B cell (primary cell): ENCODE measurements around the gene RWDD2A. TPM values are rescaled to one million over a fixed set of nuclear protein-coding genes. Genes with fewer than 3 reads are reported as not detected.

Experiments used
- ATAC-seq: fragments of 200-7000 bp; cut with Tn5 transposase; one replicate; pipeline ENCODE4 v1.10.0; 2021; ENCODE audit warnings: low read depth, mild to moderate bottlenecking, moderate number of reproducible peaks, moderate library complexity
- CTCF ChIA-PET: fragments of 350-600 bp; sonication (Branson Sonifier 250); formaldehyde crosslinking; loops from one replicate; lab custom pipeline; 2021; ENCODE audit warnings: antibody characterized with exemption, inconsistent platforms; lab: Charles Lee
- POLR2A ChIA-PET: fragments of 350-600 bp; sonication (Branson Sonifier 250); formaldehyde crosslinking; loops from one replicate; lab custom pipeline; 2021; ENCODE audit warnings: antibody characterized with exemption; lab: Charles Lee
- DNase-seq: peaks from one replicate; pipeline ENCODE4 v3.0.0; 2013
- H2AFZ ChIP-seq: 2 replicates; pipeline ENCODE4 v1.6.1; 2012; ENCODE audit warnings: mild to moderate bottlenecking, low read depth, low read length; ENCODE audit not compliant: insufficient read depth, poor library complexity, severe bottlenecking
- H3K27ac ChIP-seq, 2 donors: 1 replicate in 1 of 2; 2 replicates in 1 of 2; pipeline ENCODE4 v1.5.1; 2012 to 2013; ENCODE audit warnings: low read length in 2 of 2, mild to moderate bottlenecking in 2 of 2, moderate library complexity in 1 of 2
- H3K27me3 ChIP-seq, 4 experiments: fragments of 200-600 bp in 1 of 4; sonication (generic) in 1 of 4; replicated peaks in 1 of 4; 1 replicate in 2 of 4; 2 replicates in 2 of 4; pipeline versions ENCODE4 v1.6.1 to v1.7.0; 2013 to 2016; ENCODE audit warnings: low read length in 3 of 4, mild to moderate bottlenecking in 2 of 4, mixed read lengths in 1 of 4, moderate library complexity in 1 of 4; ENCODE audit not compliant: insufficient read depth in 4 of 4, control insufficient read depth in 3 of 4; ENCODE audit errors: control extremely low read depth in 1 of 4
- H3K36me3 ChIP-seq, 2 experiments: replicated peaks in 1 of 2; 1 replicate in 1 of 2; 2 replicates in 1 of 2; pipeline versions ENCODE4 v1.6.1 to v1.7.1; 2013; ENCODE audit warnings: low read length in 1 of 2; ENCODE audit not compliant: insufficient read depth in 2 of 2, control insufficient read depth in 1 of 2; ENCODE audit errors: control extremely low read depth in 1 of 2, extremely low read depth in 1 of 2
- H3K4me1 ChIP-seq, 2 donors: fragments of 200-600 bp in 1 of 2; sonication (generic) in 1 of 2; 1 replicate in 1 of 2; 2 replicates in 1 of 2; pipeline versions ENCODE4 v1.5.1 to v1.6.1; 2013 to 2017; ENCODE audit warnings: low read length in 2 of 2; ENCODE audit not compliant: control insufficient read depth in 2 of 2, insufficient read depth in 2 of 2
- H3K4me2 ChIP-seq: replicated peaks from 2 replicates; pipeline ENCODE3; 2012; ENCODE audit warnings: mild to moderate bottlenecking, low read depth, low read length; ENCODE audit not compliant: poor library complexity, severe bottlenecking
- H3K4me3 ChIP-seq, 5 experiments: fragments of 200-600 bp in 1 of 5; sonication (generic) in 1 of 5; 1 replicate in 3 of 5; 2 replicates in 2 of 5; pipeline versions ENCODE4 v1.5.1 to v1.7.0; 2011 to 2016; ENCODE audit warnings: low read length in 4 of 5, mild to moderate bottlenecking in 4 of 5, low read depth in 2 of 5, control low read depth in 1 of 5, moderate library complexity in 1 of 5; ENCODE audit not compliant: insufficient read depth in 1 of 5; ENCODE audit errors: control extremely low read depth in 1 of 5, extremely low read depth in 1 of 5
- H3K79me2 ChIP-seq: fragments of 200-600 bp; sonication (generic); one replicate; pipeline ENCODE4 v1.6.0; 2016; ENCODE audit warnings: low read length; ENCODE audit not compliant: control insufficient read depth, insufficient read depth
- H3K9ac ChIP-seq: fragments of 200-600 bp; sonication (generic); 2 replicates; pipeline ENCODE4 v1.6.1; 2017; ENCODE audit warnings: mild to moderate bottlenecking, low read length, moderate library complexity
- H3K9me3 ChIP-seq, 3 donors: one replicate each; pipeline versions ENCODE4 v1.6.1 to v1.7.1; 2013; ENCODE audit warnings: low read length in 2 of 3; ENCODE audit not compliant: control insufficient read depth in 2 of 3, insufficient read depth in 1 of 3; ENCODE audit errors: control extremely low read depth in 1 of 3
- H4K20me1 ChIP-seq: 2 replicates; pipeline ENCODE4 v1.6.0; 2012; ENCODE audit warnings: mild to moderate bottlenecking, low read length; ENCODE audit not compliant: insufficient read depth, control insufficient read depth, poor library complexity, severe bottlenecking
- H3K27ac Mint-ChIP-seq: one replicate; pipeline ENCODE4 v1.8.0; 2021; ENCODE audit warnings: mixed read lengths
- H3K27me3 Mint-ChIP-seq: one replicate; pipeline ENCODE4 v1.8.0; 2021; ENCODE audit warnings: mixed read lengths
- H3K4me1 Mint-ChIP-seq: one replicate; pipeline ENCODE4 v1.8.0; 2021; ENCODE audit warnings: mixed read lengths
- H3K4me3 Mint-ChIP-seq: one replicate; pipeline ENCODE4 v1.8.0; 2021; ENCODE audit warnings: mixed read lengths
- H3K9me3 Mint-ChIP-seq: one replicate; pipeline ENCODE4 v1.8.0; 2022; ENCODE audit warnings: mixed read lengths; ENCODE audit not compliant: insufficient read depth
- EZH2 ChIP-seq: IDR thresholded peaks from 2 replicates; pipeline ENCODE4 v1.6.1; 2012; ENCODE audit warnings: borderline replicate concordance, low read depth, mild to moderate bottlenecking, moderate library complexity, low read length; ENCODE audit not compliant: insufficient read depth, poor library complexity, severe bottlenecking
- WGBS: methylation state at CpG from one replicate; pipeline ENCODE4 v1.1.5; 2013; ENCODE audit warnings: missing lambda C conversion rate; ENCODE audit not compliant: insufficient coverage; 5-methylcytosine and 5-hydroxymethylcytosine counted together
- intact Hi-C: fragments of 100-400 bp; cut with micrococcal nuclease; formaldehyde crosslinking; loops from one replicate; pipeline ENCODE4 v1.10.0; 2022
- polyA plus RNA-seq: library from polyadenylated mRNA; depleted of rRNA; stranded (reverse); fragments of >200 nt; gene quantifications from 2 replicates; pipeline ENCODE4 v1.2.3, GENCODE V29; 2012
- total RNA-seq, 2 donors: library from RNA; stranded (reverse); fragments of 120-200 nt in 1 of 2; gene quantifications; 1 replicate in 1 of 2; 2 replicates in 1 of 2; pipeline versions ENCODE4 v1.2.3 to v1.2.4, GENCODE V29; 2013 to 2022
- TF ChIP-seq, protein P1 (sequence below): fragments of 200-600 bp; IDR thresholded peaks from one replicate; pipeline ENCODE4 v1.8.0; 2022; ENCODE audit warnings: antibody characterized with exemption, mild to moderate bottlenecking

RWDD2A gene
- total and polyA plus RNA-seq, 2 donors (not counting 1 experiment from before 2014, with no cell fraction given): 1.5 to 2.9 TPM

DNA sequence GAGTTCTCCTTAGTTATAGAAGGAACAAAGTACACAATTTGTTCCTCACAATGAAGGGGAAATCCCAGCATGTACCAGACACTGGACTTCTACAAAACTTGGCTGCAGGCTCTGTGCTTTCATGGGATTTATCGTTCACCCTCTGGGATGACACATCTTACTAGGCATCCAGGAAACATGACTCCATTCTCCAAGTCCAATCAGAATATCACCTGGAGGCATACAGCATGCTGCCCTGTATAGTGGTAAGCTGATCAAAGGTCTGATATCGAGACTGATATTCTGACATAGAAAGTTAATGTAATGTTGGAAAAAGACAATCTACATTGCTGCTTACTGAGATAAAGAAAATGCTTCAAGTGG is 6.7 kb downstream of the RWDD2A start:
- ATAC-seq (no peak), DNase-seq (no peak)
- Mint-ChIP-seq H3K4me3 (no peak overlapping the region), H3K27ac (no peak overlapping the region), H3K9me3 (no peaks in the 10 kb centered on the region), H3K4me1 (peaks cover 24% of the 10 kb centered on the region), H3K27me3 (no peaks in the 10 kb centered on the region)
- WGBS: no CpG with 5 or more reads among the region's 2 CpGs
- Histone ChIP-seq H3K36me3 (no peaks in the 10 kb centered on the region), H3K79me2 (no peaks in the 10 kb centered on the region), H3K4me2 (no peak overlapping the region), H4K20me1 (no peaks in the 10 kb centered on the region), H3K4me1 (peaks cover 6 to 10% of the 10 kb centered on the region in 2 donors), H3K4me3 (no peak overlapping the region), H3K27me3 (no peaks in the 10 kb centered on the region), H2AFZ (no peak overlapping the region), H3K9me3 (peaks cover 0 to 4% (median 0%) of the 10 kb centered on the region in 3 donors), H3K9ac (no peak overlapping the region), H3K27ac (no peak overlapping the region)
- TF ChIP-seq, protein P1, sequence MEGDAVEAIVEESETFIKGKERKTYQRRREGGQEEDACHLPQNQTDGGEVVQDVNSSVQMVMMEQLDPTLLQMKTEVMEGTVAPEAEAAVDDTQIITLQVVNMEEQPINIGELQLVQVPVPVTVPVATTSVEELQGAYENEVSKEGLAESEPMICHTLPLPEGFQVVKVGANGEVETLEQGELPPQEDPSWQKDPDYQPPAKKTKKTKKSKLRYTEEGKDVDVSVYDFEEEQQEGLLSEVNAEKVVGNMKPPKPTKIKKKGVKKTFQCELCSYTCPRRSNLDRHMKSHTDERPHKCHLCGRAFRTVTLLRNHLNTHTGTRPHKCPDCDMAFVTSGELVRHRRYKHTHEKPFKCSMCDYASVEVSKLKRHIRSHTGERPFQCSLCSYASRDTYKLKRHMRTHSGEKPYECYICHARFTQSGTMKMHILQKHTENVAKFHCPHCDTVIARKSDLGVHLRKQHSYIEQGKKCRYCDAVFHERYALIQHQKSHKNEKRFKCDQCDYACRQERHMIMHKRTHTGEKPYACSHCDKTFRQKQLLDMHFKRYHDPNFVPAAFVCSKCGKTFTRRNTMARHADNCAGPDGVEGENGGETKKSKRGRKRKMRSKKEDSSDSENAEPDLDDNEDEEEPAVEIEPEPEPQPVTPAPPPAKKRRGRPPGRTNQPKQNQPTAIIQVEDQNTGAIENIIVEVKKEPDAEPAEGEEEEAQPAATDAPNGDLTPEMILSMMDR: no peak
- TF ChIP-seq EZH2: no peak
- ChIA-PET POLR2A (no interaction called here), CTCF (no interaction called here)
- intact Hi-C loops: loop anchor here (10.0 kb wide), 1 partner anchor 655 kb away; the partner anchor contains the start of genes CYB5R4 and RIPPLY2

DNA sequence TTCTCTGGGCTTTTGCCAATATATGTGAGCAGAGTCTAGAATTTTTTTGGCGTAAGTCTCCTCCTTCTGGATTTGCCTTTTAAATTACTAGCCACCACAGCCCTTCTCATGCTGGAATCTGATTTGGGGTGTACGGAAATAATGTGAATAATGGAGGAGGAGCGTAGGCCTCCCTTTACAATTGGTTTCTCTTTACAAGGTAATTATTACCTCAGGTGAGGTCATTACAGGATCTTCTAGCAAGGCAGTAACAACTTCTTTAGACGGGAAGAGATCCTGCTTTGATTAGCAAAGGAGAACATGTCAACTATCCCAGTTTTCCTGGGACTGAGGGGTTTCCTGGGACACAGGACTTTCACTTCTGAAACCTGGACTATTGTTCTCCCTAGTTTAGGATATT is 8.9 kb downstream of the RWDD2A start:
- no peak for ATAC-seq
- POLR2A ChIA-PET: no interaction called here
- H3K4me3 Mint-ChIP-seq: no peak overlapping the region
- H3K9ac ChIP-seq: no peak overlapping the region
- no peaks in the 10 kb centered on the region for H3K4me1 ChIP-seq
- H2AFZ ChIP-seq: no peak overlapping the region
- CTCF ChIA-PET: no interaction called here
- no peaks in the 10 kb centered on the region for H3K27me3 ChIP-seq
- no peaks in the 10 kb centered on the region for H3K79me2 ChIP-seq
- no peak overlapping the region for H3K4me3 ChIP-seq
- H3K4me2 ChIP-seq: no peak overlapping the region
- H3K9me3 Mint-ChIP-seq: no peaks in the 10 kb centered on the region
- H3K27me3 Mint-ChIP-seq: peaks cover 8% of the 10 kb centered on the region
- intact Hi-C loops: no loop called here
- H3K4me1 Mint-ChIP-seq: peaks cover 14% of the 10 kb centered on the region
- no peaks in the 10 kb centered on the region for H3K36me3 ChIP-seq
- TF ChIP-seq, protein P1: no peak
- no peak for TF ChIP-seq EZH2
- no peaks in the 10 kb centered on the region for H4K20me1 ChIP-seq
- WGBS: no CpG with 5 or more reads among the region's 4 CpGs
- DNase-seq: no peak
- H3K9me3 ChIP-seq: no peaks in the 10 kb centered on the region
- no peak overlapping the region for H3K27ac Mint-ChIP-seq
- H3K27ac ChIP-seq: no peak overlapping the region
